GM18909 (cell line): ENCODE measurements around the gene CDADC1.
"Not testable (repeated sequence)": the region's sequence is repeated elsewhere in the genome, so short reads cannot be mapped to it uniquely, and the experiment has no call there.

ENCODE experiments used
- ATAC-seq: cut with Tn5 transposase; IDR thresholded peaks from one replicate; pipeline ENCODE4 v1.9.1; 2021; ENCODE audit warnings: mild to moderate bottlenecking; ENCODE audit not compliant: unreplicated experiment, poor library complexity

Gene CDADC1

DNA sequence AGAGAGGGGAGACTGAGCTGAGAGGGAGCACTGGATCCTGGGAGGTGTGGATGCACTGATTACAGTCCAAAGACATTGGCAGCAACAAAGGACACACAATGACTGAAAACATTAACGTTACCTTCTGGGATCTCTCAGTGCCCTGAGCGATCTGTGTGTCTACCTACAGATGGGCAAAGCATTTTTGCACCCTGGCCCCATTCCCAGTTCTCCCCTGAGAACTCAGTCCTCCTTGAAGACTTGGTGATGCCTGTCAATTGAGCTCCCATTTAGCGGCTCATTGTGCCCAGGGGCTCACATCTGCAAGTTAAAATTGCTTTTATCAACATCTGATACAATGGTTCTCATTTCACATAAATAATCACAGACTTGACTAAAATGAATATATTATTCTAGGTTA, 62.5 kb downstream of the CDADC1 start:
- ATAC-seq, result no peak

DNA sequence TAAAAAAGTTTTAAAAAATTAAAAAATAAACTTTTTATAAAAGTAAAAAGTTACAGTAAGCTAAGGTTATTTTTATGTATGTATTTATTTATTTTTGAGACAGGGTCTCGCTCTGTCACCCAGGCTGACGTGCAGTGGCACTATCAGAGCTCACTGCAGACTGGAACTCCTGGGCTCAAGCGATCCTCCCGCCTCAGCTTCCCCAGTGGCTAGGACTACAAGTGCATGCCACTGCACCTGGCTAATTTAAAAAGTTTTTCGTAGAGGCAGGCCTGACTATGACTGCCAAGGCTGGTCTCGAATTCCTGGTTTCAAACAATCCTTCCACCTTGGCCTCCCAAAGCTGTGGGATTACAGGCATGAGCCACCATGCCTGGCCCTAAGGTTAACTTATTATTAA, 64.1 kb downstream of the CDADC1 start:
- ATAC-seq, result no peak

DNA sequence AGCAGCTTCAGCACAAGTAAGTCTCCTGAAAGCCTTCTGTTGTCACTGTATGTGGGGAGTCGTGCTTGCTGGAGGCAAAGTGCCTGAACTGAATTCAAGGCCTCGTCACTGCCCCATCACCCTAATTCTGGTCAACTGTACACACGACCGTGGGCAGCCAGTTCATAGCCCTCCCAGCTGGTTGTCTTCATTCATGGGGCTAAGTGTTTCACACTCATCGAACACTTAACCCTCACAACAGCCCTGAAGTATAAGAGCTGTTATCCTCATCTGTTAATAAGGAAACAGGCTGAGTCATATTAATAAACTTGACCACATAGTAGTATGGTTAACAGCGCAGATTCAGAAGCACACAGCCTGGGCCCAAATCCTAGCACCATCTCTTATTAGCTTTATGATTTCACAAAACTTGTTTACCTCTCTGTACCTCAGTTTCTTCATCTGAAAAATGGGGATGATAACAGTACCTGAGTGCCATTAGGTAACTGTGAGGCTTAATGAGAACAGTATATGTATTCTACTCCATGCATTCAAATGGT, 66.7 kb downstream of the CDADC1 start:
- ATAC-seq, result no peak

DNA sequence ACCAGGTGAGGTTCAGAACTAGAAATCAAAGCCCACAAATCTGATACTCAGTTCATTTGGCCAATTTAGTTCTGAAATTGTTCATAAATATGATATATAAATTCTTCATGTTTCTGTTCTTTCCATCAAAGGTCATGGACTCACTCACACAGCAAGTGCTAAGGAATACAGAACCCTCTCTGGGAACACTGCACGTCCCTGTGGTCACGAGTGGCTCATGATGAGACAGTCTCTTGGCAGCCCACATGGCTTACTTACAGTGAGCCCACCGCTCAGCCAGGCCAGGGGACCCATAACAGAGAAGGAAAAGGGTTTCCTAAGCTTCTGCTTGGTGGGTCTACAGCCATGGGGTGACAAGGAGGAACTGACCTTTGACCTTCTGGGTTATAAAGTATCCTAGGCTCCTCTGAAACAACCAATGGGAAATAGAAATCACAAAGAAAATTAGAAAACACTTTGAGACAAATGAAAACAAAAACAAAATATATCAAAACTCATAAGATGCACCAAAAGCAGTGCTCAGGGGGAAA, 67.4 kb downstream of the CDADC1 start:
- ATAC-seq, result no peak

DNA sequence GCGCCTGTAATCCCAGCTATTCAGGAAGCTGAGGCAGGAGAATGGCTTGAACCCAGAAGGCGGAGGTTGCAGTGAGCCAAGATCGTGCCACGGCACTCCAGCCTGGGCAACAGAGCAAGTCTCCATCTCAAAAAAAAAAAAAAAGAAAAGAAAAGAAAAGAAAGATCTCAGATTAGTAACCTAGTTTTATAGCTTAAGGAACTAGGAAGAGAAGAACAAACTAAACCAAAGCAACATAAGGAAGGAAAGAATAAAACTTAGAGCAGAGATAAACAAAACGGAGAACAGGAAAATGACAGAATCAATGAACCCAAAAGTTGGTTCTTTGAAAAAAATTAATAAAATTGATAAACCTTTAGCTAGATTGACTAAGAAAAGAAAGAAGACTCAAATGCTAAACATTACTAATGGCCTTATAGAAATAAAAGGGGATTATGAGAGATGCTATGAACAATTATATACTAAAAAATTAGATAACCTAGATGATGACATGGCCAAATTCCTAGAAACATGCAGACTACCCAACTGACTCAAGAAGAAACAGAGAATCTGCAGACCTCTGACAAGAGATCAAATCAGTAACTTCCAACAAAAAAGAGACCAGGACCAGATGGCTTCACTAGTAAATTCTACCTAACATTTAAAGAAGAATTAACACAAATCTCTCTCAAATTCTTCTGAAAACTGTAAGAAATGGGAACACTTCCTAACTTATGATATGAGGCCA, 68.2 kb downstream of the CDADC1 start:
- no peak for ATAC-seq

DNA sequence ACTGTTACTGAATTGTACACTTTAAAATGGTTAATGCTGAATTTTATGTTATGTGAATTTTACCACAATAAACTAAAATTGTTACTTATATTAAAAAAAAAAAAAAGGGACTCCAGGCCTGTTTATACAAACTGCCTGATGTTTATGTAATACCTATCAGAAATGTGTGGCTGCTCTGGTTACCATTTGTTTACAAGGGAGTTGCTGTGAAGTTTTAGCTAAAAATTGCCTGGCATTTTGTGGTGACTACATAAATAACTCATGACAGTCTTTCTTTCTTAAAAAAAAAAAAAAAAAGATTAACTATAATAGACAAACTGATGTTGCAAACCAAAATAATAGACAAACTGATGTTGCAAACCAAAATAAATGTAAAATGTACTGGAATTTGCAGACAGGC, 71.8 kb downstream of the CDADC1 start:
- no peak for ATAC-seq

DNA sequence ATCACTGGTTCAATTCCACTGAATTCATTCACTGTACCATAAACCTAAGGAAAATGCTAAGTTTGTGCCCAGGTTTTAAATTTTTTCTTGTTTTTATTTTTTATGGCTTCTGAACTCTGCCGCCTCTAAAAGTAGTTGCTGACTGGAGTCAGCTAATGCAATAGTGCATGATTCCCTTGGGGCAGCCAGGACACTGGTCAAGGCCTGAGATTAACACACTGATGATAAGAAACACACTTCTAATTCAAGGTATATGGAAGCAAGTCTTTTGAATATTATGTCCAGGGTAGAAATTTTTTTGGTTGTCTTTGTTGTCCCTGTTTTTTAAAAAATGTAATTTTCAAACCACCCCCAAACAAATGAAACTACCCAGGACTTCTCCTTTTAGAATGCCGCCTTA, 72.2 kb downstream of the CDADC1 start:
- ATAC-seq, result no peak

DNA sequence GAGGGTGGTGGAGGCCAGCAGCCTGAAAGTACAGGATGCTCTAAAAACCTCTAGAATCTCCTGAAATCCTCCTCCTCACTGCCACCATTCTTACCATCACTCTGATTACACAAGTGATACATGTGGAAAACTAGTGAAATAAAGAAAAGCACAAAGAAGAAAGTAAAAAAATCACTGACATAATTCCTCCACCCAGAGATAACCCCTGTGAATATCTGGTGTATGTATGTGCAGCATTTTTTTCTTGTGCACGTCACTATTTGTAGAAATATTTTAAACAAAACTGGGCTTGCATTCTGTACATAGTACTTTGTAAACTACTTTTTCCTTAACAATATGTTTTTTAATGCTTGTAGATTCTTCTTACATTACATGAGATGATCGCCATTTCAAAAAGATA, 73.2 kb downstream of the CDADC1 start:
- ATAC-seq, result no peak

DNA sequence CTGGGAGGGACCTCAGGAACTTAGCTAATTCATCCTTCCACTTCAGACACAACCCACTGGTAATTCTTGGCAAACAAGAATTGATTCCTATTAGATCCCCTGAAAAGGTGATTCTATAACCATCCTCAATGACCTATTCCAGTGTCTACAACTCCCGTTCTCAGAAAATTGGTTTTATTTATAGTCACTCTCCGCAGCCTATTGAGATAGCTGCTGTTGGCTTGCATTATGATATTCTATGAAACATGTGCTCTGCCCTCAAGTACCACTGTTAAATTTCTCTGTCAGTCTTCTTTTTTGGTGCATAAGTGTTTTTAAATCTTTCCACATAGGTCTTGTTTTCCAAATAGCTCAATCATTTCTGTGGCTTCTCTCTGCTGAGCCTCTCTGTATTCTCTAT, 75.0 kb downstream of the CDADC1 start:
- ATAC-seq, result no peak

DNA sequence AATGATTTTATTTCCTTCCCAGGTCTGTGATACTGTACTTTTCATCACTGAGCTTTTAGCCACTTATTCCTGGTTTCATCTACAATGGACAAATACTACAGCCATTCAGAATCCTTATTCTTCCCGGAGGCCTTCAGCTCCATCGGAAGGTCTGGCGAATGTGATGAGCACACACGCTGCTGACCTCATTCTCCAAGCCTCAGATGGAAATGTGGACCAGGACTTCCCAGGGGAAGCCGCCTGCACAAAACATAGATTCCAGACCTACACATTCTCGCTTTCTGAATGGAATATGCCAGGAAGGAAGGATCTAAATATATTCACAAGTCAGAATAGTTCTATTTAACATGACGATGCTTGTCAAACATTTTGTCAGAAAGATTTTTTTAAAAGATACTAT, 75.6 kb downstream of the CDADC1 start:
- no peak for ATAC-seq

DNA sequence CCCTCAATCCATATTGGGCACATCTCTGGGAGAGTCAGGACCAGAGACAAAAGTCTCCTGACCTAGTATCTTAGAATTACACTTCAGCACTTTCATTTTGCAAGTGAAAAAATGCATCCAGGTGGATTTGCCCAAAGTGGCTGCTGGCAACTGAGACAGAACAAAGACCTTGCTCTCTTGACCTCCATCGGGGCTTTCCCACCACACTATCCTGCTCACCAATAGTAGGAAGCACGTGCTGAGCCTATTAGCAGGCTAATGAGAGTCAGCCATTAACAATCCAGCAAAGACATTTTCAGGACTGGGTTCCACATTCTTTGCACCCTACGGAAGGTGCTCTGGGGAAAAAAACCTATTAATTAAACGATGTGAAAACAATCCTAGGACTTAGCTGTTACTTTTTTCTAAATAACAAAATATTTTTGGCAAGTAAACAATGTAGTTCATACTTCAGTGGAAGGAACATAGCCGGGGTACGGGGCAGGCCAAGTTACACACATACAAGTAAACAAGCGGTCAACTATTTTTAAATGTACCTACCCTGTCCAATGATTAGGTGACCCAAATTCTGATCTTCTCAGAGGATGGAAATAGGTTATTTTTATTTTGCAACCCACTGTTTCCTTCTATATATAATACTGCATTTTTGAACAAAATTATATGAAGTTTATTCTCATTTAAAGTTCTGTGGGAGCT, 78.6 kb downstream of the CDADC1 start:
- no peak for ATAC-seq

DNA sequence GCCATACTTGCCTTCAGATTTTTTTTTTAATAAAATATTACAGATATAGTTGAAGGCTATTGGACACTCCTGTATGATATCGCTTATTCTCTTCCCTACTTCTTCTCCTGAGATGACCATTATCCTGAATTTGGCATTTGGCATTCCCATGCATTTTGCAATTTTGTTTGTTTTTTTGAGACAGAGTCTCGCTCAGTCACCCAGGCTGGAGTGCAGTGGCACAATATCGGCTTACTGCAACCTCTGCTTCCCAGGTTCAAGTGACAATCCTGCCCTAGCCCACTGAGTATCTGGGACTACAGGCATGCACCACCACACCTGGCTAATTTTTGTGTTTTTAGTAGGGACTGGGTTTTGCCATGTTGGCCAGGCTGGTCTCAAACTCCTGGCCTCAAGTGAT, 79.4 kb downstream of the CDADC1 start:
- ATAC-seq, result not testable (repeated sequence)

DNA sequence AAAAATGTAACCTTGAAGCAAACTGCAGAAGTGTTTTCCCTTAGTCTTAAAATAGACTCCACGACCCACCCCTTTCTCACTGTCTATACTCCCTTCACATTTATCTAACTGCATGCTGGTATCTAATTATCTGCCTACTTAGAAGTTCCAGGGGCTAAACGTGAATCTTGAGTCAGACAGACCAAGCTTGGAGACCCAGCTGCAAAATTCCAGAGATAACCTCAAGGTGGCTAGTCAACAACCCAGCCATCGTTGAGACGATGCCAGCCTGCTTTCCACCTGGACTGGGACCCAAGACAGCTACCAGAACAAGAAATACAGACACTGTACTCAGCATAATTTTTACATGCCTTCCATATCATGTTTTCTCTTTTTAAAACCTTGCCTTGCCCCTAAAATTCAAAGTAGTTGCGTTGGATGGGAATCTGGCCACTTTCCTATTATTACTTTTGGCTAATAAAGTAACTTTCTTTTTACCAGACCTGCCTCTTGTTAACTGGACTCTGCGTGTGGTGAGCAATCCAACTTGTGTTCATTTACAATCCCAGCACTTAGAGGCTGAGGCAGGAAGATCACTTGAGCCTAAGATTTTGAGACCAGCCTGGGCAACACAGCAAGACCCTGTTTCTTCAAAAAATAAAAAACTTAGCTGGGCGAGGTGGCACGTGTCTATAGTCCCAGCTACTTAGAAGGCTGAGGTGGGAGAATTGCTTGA, 82.3 kb downstream of the CDADC1 start:
- ATAC-seq, result no peak

DNA sequence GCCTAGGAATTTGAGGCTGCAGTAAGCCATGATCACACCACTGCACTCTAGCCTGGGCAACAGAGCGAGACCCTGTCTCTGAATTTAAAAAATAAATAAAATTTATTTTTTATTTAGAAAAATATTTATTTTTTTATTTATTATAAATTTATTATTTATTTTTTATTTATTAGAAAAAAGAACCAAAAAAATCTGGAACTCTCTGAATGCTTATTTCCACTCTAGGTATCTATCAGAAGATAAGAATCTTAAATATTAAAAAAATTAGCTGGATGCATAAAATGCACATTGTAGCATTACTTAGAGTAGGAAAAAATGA, 82.8 kb downstream of the CDADC1 start:
- ATAC-seq, result no peak

DNA sequence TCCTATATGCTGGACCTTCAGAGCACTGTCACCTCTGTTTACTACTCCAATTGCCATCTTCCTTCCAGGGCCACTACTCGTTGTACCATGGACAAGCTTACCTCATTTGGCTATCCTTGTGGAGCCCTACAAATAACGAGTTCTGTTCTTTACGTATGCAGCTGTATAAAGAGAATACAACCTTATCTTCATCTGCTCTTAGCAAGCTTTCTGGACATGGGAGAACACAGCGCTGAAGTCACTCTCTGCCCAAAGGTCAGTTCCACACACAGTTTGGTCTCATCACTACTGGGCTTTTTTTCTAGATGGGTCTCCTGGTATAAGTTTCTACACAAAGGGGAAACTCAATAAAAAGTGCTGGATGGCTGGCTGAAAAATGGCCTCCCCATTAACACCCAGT, 88.9 kb downstream of the CDADC1 start:
- no peak for ATAC-seq

DNA sequence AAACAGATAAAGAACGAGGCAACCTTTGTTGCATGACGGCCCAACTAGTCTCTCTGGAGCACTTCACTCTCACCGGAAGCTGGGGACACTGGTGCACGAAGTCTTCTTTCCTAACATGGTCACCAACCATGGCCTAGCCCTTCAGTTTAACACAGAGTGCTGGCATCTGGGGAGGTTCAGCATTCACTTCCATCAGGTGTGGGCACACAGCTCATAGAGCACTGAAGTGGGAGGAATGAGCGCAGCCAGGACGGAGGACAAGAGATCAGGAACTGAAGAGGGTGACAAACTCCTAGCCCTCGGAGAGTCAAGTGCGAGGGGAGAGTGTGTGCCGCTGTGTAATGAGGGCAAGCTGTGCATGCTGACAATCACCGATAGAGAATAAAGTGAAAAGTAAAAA, 92.4 kb downstream of the CDADC1 start:
- no peak for ATAC-seq

DNA sequence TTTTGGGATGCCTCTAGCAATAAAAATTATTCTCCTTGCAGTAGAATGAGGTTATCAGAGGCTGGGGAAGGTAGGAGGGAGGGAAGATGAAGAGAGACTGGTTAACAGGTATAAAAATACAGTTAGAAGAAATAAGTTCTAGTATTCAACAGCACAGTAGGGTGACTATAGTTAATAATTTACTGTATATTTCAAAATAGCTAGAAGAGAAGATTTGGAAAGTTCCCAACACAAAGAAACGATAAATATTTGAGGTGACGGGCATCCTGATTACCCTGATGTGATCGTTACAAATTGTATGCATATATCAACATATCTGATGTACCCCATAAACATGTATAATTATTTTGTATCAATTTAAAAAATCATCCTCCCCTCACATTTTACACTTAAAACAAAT, 93.8 kb downstream of the CDADC1 start:
- no peak for ATAC-seq

DNA sequence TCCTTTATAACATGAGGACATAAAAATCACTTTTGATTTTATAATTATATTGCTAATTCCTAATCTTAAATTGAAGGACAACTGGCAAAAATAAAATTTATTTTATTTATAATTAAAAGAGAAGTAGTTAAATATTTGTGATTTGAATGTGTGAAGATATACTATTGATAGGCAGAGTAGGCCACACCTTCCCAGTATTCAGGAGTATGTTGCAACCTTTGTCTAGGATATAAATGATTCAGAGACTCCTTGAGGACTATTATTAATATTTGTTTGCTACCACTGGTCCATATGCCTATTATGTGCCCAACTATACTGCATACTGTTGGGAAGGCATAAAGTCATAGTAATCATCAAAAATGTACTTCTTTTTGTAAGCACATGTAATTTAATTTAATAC, 94.2 kb downstream of the CDADC1 start:
- ATAC-seq, result no peak

DNA sequence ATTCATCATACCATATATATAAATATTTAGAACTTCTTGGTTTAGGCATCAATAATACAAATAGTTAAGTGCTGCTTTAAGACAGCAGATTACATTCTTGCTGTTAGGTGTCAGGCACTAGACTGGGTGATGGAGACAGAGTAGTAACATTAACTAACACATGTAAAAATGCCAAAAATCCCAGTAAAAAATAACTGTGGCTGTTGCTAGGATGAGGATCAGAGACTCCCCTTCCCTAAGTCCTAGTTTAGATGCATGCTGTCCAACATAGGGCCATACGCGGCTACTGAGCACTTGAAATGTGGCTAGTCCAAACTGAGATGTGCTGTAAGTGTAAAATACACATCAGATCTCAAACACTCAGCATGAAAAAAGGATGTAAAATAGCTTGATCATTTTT, 94.7 kb downstream of the CDADC1 start:
- ATAC-seq, result no peak
